NCI-H1417 (cell line): ENCODE measurements around the gene WNT2B.

ENCODE experiments used
- DNase-seq, 3 experiments: peaks; one replicate each; lab custom pipeline; 2025; lab: John Stamatoyannopoulos, UW

WNT2B gene

GRCh38 chr1:112527266-112528010 lies 18.7 kb downstream of the WNT2B start:
- DNase-seq: no peak

DNA sequence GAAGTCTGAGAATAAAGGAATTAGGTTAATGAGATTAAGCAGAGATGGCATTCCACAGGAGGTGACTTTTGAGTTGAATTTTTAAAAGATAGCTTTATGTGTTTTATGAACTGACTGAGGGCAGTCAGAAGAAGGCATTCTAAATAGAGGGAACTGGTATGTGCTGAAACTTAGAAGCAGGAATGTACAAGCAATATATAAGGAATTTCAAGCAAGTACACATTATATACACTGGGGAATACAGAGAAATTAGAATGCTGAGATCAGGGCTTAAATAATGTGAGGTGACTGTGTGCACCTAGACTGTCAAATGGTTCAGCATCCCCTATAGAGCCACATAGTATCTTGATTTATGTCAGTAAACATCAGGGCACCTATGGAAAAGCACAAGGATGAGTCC lies 19.3 kb downstream of the WNT2B start:
- DNase-seq: no peak

GRCh38 chr1:112529301-112529700 lies 20.5 kb downstream of the WNT2B start:
- DNase-seq: no peak

GRCh38 chr1:112530832-112531231 lies 22.1 kb downstream of the WNT2B start:
- DNase-seq: no peak

GRCh38 chr1:112532064-112532463 lies 23.3 kb downstream of the WNT2B start:
- no peak for DNase-seq

DNA sequence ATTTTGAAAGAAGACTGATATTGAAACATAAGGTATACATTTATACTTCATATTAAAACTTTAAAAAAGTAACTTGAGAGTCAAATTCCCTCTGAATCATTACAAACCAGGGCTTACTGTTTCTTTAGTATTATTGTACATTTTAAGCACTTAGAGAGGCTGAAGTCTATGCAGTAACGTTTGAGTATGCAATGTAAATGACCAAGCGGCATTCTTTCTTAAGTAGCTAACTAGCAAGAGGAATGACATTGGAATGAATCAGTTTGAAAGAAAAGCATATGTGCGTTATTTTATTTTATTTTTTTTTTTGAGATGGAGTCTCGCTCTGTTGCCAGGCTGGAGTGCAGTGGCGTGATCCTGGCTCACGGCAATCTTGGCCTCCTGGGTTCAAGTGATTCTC lies 24.3 kb downstream of the WNT2B start:
- DNase-seq: no peak

GRCh38 chr1:112536561-112536960 lies 27.8 kb downstream of the WNT2B start:
- no peak for DNase-seq

- no peak for DNase-seq
Measured at GRCh38 chr1:112537456-112537855, 28.7 kb downstream of the WNT2B start.

GRCh38 chr1:112538883-112539282 lies 30.1 kb downstream of the WNT2B start:
- DNase-seq: no peak

DNA sequence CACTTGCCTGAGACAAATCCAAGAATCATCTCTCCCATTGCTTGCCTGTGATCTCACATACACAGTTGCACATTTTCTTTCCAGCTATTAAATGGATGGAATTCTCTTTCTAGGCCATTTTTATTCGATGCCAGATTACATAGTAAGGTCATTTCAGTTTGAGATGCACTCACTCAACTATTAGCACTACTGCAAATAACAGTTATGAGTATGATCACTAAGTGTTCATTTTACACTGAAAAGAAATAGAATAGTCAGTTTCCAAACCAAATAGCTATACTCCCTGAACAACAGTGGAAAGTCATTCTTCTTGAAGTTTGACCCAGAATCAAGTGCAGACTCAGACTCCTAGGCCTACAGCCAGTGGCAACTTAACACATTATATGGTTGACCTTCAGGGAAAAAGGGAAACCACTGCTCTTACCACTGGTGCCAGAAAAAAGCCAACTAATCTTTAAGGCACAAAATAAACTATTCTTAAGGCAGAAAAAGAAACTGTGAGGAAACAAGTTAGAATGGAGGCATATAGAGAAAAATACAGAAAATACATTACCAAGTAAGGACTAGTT lies 31.5 kb downstream of the WNT2B start:
- DNase-seq: no peak

GRCh38 chr1:112541299-112541698 lies 32.5 kb downstream of the WNT2B start:
- DNase-seq: no peak

GRCh38 chr1:112542206-112542973 lies 33.6 kb downstream of the WNT2B start:
- DNase-seq: no peak

GRCh38 chr1:112544011-112544688 lies 35.4 kb downstream of the WNT2B start:
- DNase-seq: no peak

GRCh38 chr1:112544751-112545150 lies 36.0 kb downstream of the WNT2B start:
- no peak for DNase-seq

DNA sequence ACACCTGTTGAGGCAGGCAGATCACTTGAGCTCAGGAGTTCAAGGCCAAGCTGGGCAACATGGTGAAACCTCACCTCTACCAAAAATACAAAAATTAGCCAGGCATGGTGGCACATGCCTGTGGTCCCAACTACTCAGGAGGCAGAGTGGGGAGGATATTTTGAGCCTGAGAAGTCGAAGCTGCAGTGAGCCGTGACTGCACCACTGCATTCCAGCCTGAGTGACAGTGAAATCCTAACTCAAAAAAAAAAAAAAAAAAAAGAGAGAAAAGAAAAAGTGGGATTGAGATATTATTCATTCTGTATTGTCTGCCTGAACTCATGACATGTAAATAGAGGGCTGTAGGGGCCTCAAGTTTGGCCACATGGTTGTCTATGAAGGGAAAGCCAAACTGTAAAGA lies 37.3 kb downstream of the WNT2B start:
- no peak for DNase-seq

DNA sequence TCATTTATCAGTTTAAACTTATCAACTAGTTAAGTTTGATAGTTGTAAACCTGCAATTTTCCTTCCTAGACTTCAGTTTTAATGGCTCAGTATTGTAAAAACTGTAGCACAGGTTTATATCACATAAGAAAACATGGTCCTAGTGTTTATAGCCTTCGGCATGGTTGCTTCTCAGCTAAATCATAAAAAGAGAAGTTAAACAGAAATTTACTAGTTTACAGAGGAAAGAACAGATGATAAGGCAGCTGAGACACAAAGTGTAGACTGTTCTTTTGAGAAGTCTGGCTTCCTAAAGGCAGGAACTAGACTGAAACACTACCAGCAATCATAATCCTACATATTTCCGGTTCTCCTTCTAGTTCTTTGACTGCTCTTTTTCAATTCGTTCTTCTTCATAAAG lies 39.8 kb downstream of the WNT2B start:
- no peak for DNase-seq

DNA sequence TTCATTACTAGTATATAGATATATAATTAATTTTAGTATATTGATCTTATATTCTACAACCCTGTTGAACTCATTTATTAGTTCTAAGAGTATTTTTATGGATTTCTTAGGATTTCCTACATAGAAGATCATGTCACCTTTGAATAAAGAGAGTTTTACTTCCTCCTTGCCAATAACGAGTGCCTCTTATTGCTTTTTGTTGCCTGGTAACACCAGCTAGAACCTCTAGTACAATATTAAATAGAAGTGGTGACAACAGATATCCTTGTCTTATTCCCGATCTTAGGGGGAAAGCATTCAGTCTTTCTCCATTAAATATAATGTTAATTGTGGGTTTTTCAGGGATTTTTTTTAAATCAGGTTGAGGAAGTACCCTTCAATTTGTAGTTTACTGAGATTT lies 40.8 kb downstream of the WNT2B start:
- no peak for DNase-seq

DNA sequence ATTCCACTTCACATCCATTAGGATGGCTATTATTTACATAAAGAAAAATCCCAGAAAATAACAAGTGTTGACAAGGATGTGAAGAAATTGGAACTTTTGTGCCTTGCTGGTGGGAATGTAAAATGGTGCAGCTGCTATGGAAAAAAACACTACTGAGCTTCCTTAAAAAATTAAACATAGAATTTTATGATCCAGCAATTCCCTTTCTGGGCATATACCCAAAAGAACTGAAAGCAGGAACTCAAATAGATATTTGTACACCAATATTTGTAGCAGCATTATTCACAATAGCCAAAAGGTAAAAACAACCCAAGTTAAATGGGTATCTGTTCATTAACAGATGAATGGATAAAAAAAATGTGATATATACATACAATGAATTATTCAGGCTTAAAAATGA lies 45.6 kb downstream of the WNT2B start:
- no peak for DNase-seq

DNA sequence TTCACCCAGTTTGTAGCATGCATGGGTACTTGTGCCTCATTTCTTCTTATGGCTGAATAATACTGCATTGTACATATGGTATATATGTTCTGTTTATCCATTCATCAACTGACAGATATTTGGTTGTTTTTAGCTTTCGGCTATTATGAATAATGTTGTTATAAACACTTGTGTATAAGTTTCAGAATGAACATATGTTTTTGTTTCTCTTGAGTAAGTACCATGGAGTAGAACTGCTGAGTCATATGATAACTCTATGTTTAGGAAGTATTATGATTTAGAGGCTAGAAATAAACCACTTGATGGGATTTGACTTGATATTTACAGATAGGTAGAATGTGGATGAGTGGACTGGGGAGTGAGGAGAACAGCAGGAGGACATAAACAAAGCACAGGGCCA lies 48.6 kb downstream of the WNT2B start:
- DNase-seq: no peak

DNA sequence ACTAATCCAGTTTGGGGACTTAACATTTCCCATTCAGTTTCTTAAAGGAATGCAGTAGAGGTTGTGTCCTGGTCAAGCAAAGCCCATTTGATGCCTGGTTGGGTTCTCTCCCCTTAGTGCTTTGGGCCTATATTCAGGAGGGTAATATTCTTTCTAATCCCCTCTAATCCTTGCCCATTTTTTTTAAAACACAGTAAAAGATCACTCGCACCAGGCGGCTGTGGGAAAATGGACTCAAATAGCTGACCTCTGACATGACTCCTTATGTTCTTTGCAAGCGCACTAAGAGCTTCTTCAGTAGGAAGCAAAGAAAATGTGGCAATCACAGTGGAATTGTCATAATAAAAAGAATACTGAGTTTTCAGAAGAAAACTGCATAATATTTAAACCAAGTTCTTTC lies 49.9 kb downstream of the WNT2B start:
- no peak for DNase-seq

DNA sequence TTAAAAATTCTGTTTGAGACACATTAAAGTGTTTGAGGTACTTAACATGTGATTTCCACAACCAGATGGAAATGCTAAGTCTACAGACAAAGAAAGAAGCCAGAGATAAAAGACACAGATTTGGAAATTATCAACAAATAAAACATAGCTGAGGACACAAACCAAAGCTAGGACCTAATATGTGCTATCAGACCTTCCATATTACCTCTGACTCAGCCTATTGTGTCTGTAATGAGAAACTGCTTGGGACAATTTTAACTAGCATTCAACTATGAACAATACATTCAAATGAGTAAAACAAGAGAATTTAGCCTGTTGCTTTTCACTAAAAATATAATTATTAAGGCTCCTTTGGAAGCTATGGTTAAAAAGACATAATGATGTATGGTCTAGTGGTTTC lies 54.6 kb downstream of the WNT2B start:
- no peak for DNase-seq

DNA sequence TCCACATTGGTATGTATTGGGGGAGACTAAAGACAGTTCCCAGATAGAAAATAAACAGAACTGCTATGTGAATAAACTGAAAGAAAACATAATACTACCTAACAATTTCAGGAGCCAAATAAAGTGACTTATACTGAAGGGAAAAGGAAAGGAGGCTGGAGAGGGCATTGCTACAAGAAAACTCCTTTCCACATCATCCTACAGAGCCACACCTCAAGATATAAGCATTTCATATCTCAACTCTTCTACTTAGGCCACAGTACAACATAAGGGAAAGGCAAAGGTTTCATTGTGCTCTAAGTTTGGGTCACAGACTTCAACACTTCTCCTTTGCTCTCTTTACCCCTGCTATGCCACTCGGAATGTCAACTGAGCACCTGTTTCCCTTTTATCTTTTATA lies 55.3 kb downstream of the WNT2B start:
- DNase-seq: no peak

DNA sequence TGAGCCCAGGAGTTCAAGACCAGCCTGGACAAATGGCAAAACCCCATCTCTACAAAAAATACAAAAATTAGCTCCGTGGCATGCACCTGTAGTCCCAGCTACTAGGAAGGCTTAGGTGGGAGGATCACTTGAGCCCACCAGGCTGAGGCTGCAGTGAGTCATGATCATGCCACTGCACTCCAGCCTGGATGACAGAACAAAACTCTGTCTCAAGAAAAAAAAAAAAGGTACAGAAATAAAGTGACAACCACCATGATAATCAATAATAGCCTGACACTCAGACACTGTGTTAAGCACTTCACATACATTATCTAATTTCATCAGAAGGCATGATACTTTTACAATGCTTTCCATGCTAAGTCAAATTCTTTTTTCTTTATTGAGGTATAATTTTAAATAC lies 57.0 kb downstream of the WNT2B start:
- DNase-seq: no peak
